SJCRH30 (cell line): ENCODE data around the gene NSMCE3. TPM values are rescaled to one million over a fixed set of nuclear protein-coding genes. Genes with fewer than 3 reads are reported as not detected.
A peak's percentile ranks its signal among the peaks of the same experiment; 100 is the strongest.
"Not testable (repeated sequence)": the region's sequence is repeated elsewhere in the genome, so short reads cannot be mapped to it uniquely, and the experiment has no call there.

Experiments
- DNase-seq, 2 experiments: peaks; one replicate each; pipeline ENCODE4 v3.0.0-alpha.2; 2015 to 2020
- H3K27ac ChIP-seq: fragments of 250-450 bp; sonication (Bioruptor Pico); 2 replicates; pipeline ENCODE4 v1.5.1; 2020; ENCODE audit warnings: mild to moderate bottlenecking, moderate library complexity
- H3K27me3 ChIP-seq: fragments of 250-450 bp; sonication (Bioruptor Pico); 2 replicates; pipeline ENCODE4 v1.5.1; 2020; ENCODE audit warnings: mild to moderate bottlenecking, moderate library complexity
- H3K36me3 ChIP-seq: fragments of 250-450 bp; sonication (Bioruptor Pico); 2 replicates; pipeline ENCODE4 v1.5.1; 2020; ENCODE audit warnings: mild to moderate bottlenecking, moderate library complexity
- H3K4me1 ChIP-seq: fragments of 250-450 bp; sonication (Bioruptor Pico); 2 replicates; pipeline ENCODE4 v1.5.1; 2020; ENCODE audit warnings: mild to moderate bottlenecking, moderate library complexity
- H3K4me3 ChIP-seq: fragments of 250-450 bp; sonication (Bioruptor Pico); 2 replicates; pipeline ENCODE4 v1.5.1; 2020; ENCODE audit warnings: mild to moderate bottlenecking, moderate library complexity
- H3K9me3 ChIP-seq: fragments of 250-450 bp; sonication (Bioruptor Pico); replicated peaks from 2 replicates; pipeline ENCODE4 v1.5.1; 2020; ENCODE audit warnings: mild to moderate bottlenecking, moderate library complexity
- total RNA-seq: library from RNA; depleted of rRNA; stranded (reverse); fragments of >200 nt; shearing (Covaris generic); gene quantifications from 2 replicates; pipeline ENCODE4 v1.2.3, GENCODE V29; 2014

NSMCE3 gene
- total RNA-seq, 1 experiment from 2014 or later = 12.6 TPM

- H3K9me3 ChIP-seq = no peaks in the 10 kb centered on the region
- no peak for DNase-seq
- H3K27me3 ChIP-seq = no peaks in the 10 kb centered on the region
- no peaks in the 10 kb centered on the region for H3K36me3 ChIP-seq
- no peak overlapping the region for H3K4me3 ChIP-seq
- no peaks in the 10 kb centered on the region for H3K4me1 ChIP-seq
- H3K27ac ChIP-seq = no peak overlapping the region
Measured at GRCh38 chr15:29252234-29252633, 17.4 kb downstream of the NSMCE3 start.

- no peaks in the 10 kb centered on the region for H3K4me1 ChIP-seq
- no peaks in the 10 kb centered on the region for H3K9me3 ChIP-seq
- DNase-seq = no peak
- H3K4me3 ChIP-seq = no peak overlapping the region
- no peaks in the 10 kb centered on the region for H3K27me3 ChIP-seq
- H3K27ac ChIP-seq = no peak overlapping the region
- H3K36me3 ChIP-seq = no peaks in the 10 kb centered on the region
Measured at GRCh38 chr15:29244544-29244943, 25.1 kb downstream of the NSMCE3 start.

- H3K36me3 ChIP-seq = no peaks in the 10 kb centered on the region
- no peak overlapping the region for H3K27ac ChIP-seq
- DNase-seq = no peak
- no peak overlapping the region for H3K4me3 ChIP-seq
- no peaks in the 10 kb centered on the region for H3K4me1 ChIP-seq
- no peaks in the 10 kb centered on the region for H3K9me3 ChIP-seq
- no peaks in the 10 kb centered on the region for H3K27me3 ChIP-seq
Measured at GRCh38 chr15:29244123-29244522, 25.5 kb downstream of the NSMCE3 start.

GRCh38 chr15:29242456-29243242 is 27.0 kb downstream of the NSMCE3 start:
- H3K9me3 ChIP-seq = no peaks in the 10 kb centered on the region
- H3K4me1 ChIP-seq = no peaks in the 10 kb centered on the region
- no peak overlapping the region for H3K4me3 ChIP-seq
- peak in 1 of 2 experiments; percentile 5 for DNase-seq
- H3K27ac ChIP-seq = no peak overlapping the region
- no peaks in the 10 kb centered on the region for H3K36me3 ChIP-seq
- H3K27me3 ChIP-seq = no peaks in the 10 kb centered on the region

- Histone ChIP-seq H3K4me1 (no peaks in the 10 kb centered on the region), H3K4me3 (no peak overlapping the region), H3K36me3 (no peaks in the 10 kb centered on the region), H3K27me3 (no peaks in the 10 kb centered on the region), H3K27ac (no peak overlapping the region), H3K9me3 (no peaks in the 10 kb centered on the region)
- no peak for DNase-seq
Measured at GRCh38 chr15:29241207-29241606, 28.4 kb downstream of the NSMCE3 start.

GRCh38 chr15:29239395-29239794 is 30.2 kb downstream of the NSMCE3 start:
- no peaks in the 10 kb centered on the region for H3K4me1 ChIP-seq
- H3K27me3 ChIP-seq = no peaks in the 10 kb centered on the region
- DNase-seq = no peak
- no peak overlapping the region for H3K27ac ChIP-seq
- no peaks in the 10 kb centered on the region for H3K9me3 ChIP-seq
- H3K4me3 ChIP-seq = no peak overlapping the region
- H3K36me3 ChIP-seq = no peaks in the 10 kb centered on the region

GRCh38 chr15:29233566-29233965 is 36.1 kb downstream of the NSMCE3 start:
- no peaks in the 10 kb centered on the region for H3K9me3 ChIP-seq
- H3K27ac ChIP-seq = no peak overlapping the region
- H3K36me3 ChIP-seq = no peaks in the 10 kb centered on the region
- peak in 1 of 2 experiments; percentile 17 for DNase-seq
- no peak overlapping the region for H3K4me3 ChIP-seq
- no peaks in the 10 kb centered on the region for H3K4me1 ChIP-seq
- no peaks in the 10 kb centered on the region for H3K27me3 ChIP-seq

- H3K27ac ChIP-seq = no peak overlapping the region
Measured at GRCh38 chr15:29226436-29227208, 43.0 kb downstream of the NSMCE3 start.

GRCh38 chr15:29225534-29226234 is 43.9 kb downstream of the NSMCE3 start:
- Histone ChIP-seq H3K9me3 (no peaks in the 10 kb centered on the region), H3K4me3 (no peak overlapping the region), H3K4me1 (no peaks in the 10 kb centered on the region), H3K27me3 (no peaks in the 10 kb centered on the region), H3K36me3 (no peaks in the 10 kb centered on the region), H3K27ac (no peak overlapping the region)
- no peak for DNase-seq

More at GRCh38 chr15:29226436-29227208, 43.0 kb downstream of the NSMCE3 start:
- no peaks in the 10 kb centered on the region for H3K27me3 ChIP-seq
- H3K36me3 ChIP-seq = no peaks in the 10 kb centered on the region
- no peak overlapping the region for H3K4me3 ChIP-seq
- H3K9me3 ChIP-seq = no peaks in the 10 kb centered on the region
- no peaks in the 10 kb centered on the region for H3K4me1 ChIP-seq
- DNase-seq = no peak

GRCh38 chr15:29224987-29225363 is 44.6 kb downstream of the NSMCE3 start:
- H3K9me3 ChIP-seq, H3K4me3 ChIP-seq, DNase-seq, H3K27ac ChIP-seq, H3K36me3 ChIP-seq, H3K27me3 ChIP-seq, H3K4me1 ChIP-seq: not testable (repeated sequence)

- H3K36me3 ChIP-seq, H3K27ac ChIP-seq, H3K4me3 ChIP-seq, H3K4me1 ChIP-seq, DNase-seq, H3K9me3 ChIP-seq, H3K27me3 ChIP-seq: not testable (repeated sequence)
Measured at GRCh38 chr15:29224235-29224986, 45.2 kb downstream of the NSMCE3 start.

- H3K9me3 ChIP-seq = no peaks in the 10 kb centered on the region
- H3K36me3 ChIP-seq = no peaks in the 10 kb centered on the region
- no peaks in the 10 kb centered on the region for H3K27me3 ChIP-seq
- H3K4me3 ChIP-seq = no peak overlapping the region
- DNase-seq = no peak
- no peaks in the 10 kb centered on the region for H3K4me1 ChIP-seq
- no peak overlapping the region for H3K27ac ChIP-seq
Measured at GRCh38 chr15:29223640-29224039, 46.0 kb downstream of the NSMCE3 start.

GRCh38 chr15:29222129-29222853 is 47.3 kb downstream of the NSMCE3 start:
- DNase-seq = no peak
- Histone ChIP-seq H3K27me3 (no peaks in the 10 kb centered on the region), H3K36me3 (no peaks in the 10 kb centered on the region), H3K9me3 (no peaks in the 10 kb centered on the region), H3K4me1 (no peaks in the 10 kb centered on the region), H3K4me3 (no peak overlapping the region), H3K27ac (no peak overlapping the region)

- Histone ChIP-seq H3K4me1 (no peaks in the 10 kb centered on the region), H3K27ac (no peak overlapping the region), H3K9me3 (no peaks in the 10 kb centered on the region), H3K4me3 (no peak overlapping the region), H3K36me3 (no peaks in the 10 kb centered on the region), H3K27me3 (no peaks in the 10 kb centered on the region)
- DNase-seq = no peak
Measured at GRCh38 chr15:29220852-29221251, 48.8 kb downstream of the NSMCE3 start.
